Neural crest cell (in vitro differentiated cells): ENCODE measurements around the gene B3GALT6. TPM values are rescaled to one million over a fixed set of nuclear protein-coding genes. Genes with fewer than 3 reads are reported as not detected.

ENCODE experiments used
- DNase-seq: peaks from one replicate; pipeline ENCODE4 v3.0.0; 2021; ENCODE audit warnings: low read depth, mixed read lengths, low spot score
- H3K27ac Mint-ChIP-seq: one replicate; pipeline ENCODE4 v1.8.0; 2021; ENCODE audit warnings: mild to moderate bottlenecking, mixed read lengths; ENCODE audit not compliant: unreplicated experiment
- H3K27me3 Mint-ChIP-seq: 2 replicates; pipeline ENCODE4 v1.8.0; 2021; ENCODE audit warnings: low read depth, mild to moderate bottlenecking, mixed read lengths
- H3K36me3 Mint-ChIP-seq: 2 replicates; pipeline ENCODE4 v1.8.0; 2021; ENCODE audit warnings: low read depth, mild to moderate bottlenecking, mixed read lengths
- H3K4me1 Mint-ChIP-seq: 2 replicates; pipeline ENCODE4 v1.8.0; 2021; ENCODE audit warnings: mixed read lengths
- H3K4me3 Mint-ChIP-seq: one replicate; pipeline ENCODE4 v1.8.0; 2021; ENCODE audit warnings: mild to moderate bottlenecking, mixed read lengths
- H3K9me3 Mint-ChIP-seq: 2 replicates; pipeline ENCODE4 v1.8.0; 2021; ENCODE audit warnings: mixed read lengths
- CTCF ChIP-seq: fragments of 200-600 bp; sonication (generic); conservative IDR thresholded peaks from 2 replicates; pipeline ENCODE4 v1.5.0; 2021; ENCODE audit warnings: antibody characterized with exemption, mild to moderate bottlenecking
- total RNA-seq: library from RNA; stranded (reverse); gene quantifications from 2 replicates; pipeline ENCODE4 v1.2.1, GENCODE V29; 2021

Gene B3GALT6
- total RNA-seq, 1 donor from 2014 or later = 41.1 TPM

- DNase-seq = no peak
Measured at GRCh38 chr1:1240822-1241587, 9.0 kb downstream of the B3GALT6 start.

GRCh38 chr1:1241588-1242219 lies 9.7 kb downstream of the B3GALT6 start:
- Mint-ChIP-seq H3K9me3 (no peaks in the 10 kb centered on the region), H3K27me3 (peaks cover 7% of the 10 kb centered on the region), H3K27ac (no peak overlapping the region), H3K36me3 (no peaks in the 10 kb centered on the region), H3K4me1 (no peaks in the 10 kb centered on the region), H3K4me3 (no peak overlapping the region)
- no peak for TF ChIP-seq CTCF
- DNase-seq = no peak

More at GRCh38 chr1:1240822-1241587, 9.0 kb downstream of the B3GALT6 start:
- H3K4me3 Mint-ChIP-seq = no peak overlapping the region
- peaks cover 7% of the 10 kb centered on the region for H3K27me3 Mint-ChIP-seq
- no peaks in the 10 kb centered on the region for H3K9me3 Mint-ChIP-seq
- no peaks in the 10 kb centered on the region for H3K4me1 Mint-ChIP-seq
- H3K36me3 Mint-ChIP-seq = no peaks in the 10 kb centered on the region
- H3K27ac Mint-ChIP-seq = no peak overlapping the region
- no peak for TF ChIP-seq CTCF

- Mint-ChIP-seq H3K4me1 (no peaks in the 10 kb centered on the region), H3K36me3 (no peaks in the 10 kb centered on the region), H3K27ac (no peak overlapping the region), H3K27me3 (peaks cover 14% of the 10 kb centered on the region), H3K4me3 (no peak overlapping the region), H3K9me3 (no peaks in the 10 kb centered on the region)
- DNase-seq = no peak
- TF ChIP-seq CTCF = no peak
Measured at GRCh38 chr1:1242461-1243265, 10.6 kb downstream of the B3GALT6 start.

- Mint-ChIP-seq H3K27ac (no peak overlapping the region), H3K4me3 (no peak overlapping the region), H3K4me1 (no peaks in the 10 kb centered on the region), H3K9me3 (no peaks in the 10 kb centered on the region), H3K27me3 (peaks cover 18% of the 10 kb centered on the region), H3K36me3 (no peaks in the 10 kb centered on the region)
- no peak for DNase-seq
- no peak for TF ChIP-seq CTCF
Measured at GRCh38 chr1:1243266-1243660, 11.2 kb downstream of the B3GALT6 start.

- Mint-ChIP-seq H3K4me1 (no peaks in the 10 kb centered on the region), H3K4me3 (no peak overlapping the region), H3K27ac (no peak overlapping the region), H3K36me3 (no peaks in the 10 kb centered on the region), H3K9me3 (no peaks in the 10 kb centered on the region), H3K27me3 (peaks cover 18% of the 10 kb centered on the region)
- TF ChIP-seq CTCF = no peak
- DNase-seq = no peak
Measured at GRCh38 chr1:1243807-1244191, 11.8 kb downstream of the B3GALT6 start.
